ENCODE data around the gene FAM177B. TPM values are rescaled to one million over a fixed set of nuclear protein-coding genes. Genes with fewer than 3 reads are reported as not detected.

Gene FAM177B
- total RNA-seq, result 10 to 100 TPM in 1 of 3 donors, 1 to 10 TPM in 2; 4.1 to 11.6 (median 9.7) TPM
- long read RNA-seq, donor 1, partial matches to known transcripts, result 0 of 4 reads
- long read RNA-seq, donor 1, other reads (novel, unspliced or antisense), result 4 of 4 reads
- long read RNA-seq, donor 2, partial matches to known transcripts, result 0 of 2 reads
- long read RNA-seq, donor 2, other reads (novel, unspliced or antisense), result 2 of 2 reads

DNA sequence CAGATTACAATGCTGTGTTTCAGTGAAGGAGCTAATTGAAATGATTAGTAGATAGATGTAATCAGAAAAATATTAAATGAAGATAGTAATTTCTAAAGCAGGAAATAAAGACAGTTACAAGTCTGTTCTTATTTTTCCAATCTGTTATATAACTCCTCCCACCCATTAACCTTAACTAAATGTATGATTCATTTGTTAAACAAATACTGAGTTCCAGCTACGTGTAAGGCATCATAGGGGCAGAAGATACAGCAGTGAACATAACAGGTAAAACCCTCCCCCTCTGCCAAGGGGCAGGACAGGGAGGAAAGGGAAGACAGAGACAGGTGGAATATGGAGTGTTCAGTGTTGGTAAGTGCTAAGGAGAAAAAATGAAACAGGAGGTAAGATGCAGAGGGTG, at the start of gene FAM177B:
Gene FAM177B (plus strand): TSS at position 231 of the 400 bp plus-strand sequence. CDS start 9,344 bp downstream, outside the sequence.
- intact Hi-C loops (cut with DNase I, micrococcal nuclease), result loop anchor here in 1 of 2 donors (10.0 kb wide), 1 partner anchor 348 kb away; no protein-coding TSS in a partner anchor
- TF ChIP-seq CTCF (IDR thresholded peaks at IDR 0.05), result no peak
- Histone ChIP-seq H3K36me3 (ENCODE audit: low read depth) (no peaks in the 10 kb centered on the region), H3K9me3 (no peaks in the 10 kb centered on the region), H3K4me1 (ENCODE audit: low read depth) (no peaks in the 10 kb centered on the region), H3K4me3 (no peak within 1 kb of the TSS)
- peak; percentile 81 for ATAC-seq
- DNase-seq, result no peak

DNA sequence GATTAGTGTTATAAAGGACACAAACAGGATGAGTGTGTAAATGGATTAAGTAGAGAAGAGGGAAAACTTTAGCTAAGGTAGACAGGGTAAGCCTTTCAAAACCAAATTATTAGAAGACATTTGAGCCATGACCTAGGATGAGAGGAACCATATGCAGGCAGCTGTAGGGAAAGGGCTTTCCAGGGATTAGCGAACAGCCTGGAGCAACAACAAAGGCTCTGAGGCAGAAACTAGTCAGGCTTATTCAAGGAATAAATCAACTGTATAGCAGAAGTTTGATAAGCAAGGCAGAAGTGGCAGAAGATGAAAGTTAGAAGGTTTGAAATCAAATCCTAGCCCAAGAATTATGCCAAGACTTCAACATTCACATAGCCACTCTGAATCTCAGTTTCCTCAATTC, 46.0 kb upstream of the FAM177B start:
- no peak for TF ChIP-seq CTCF (IDR thresholded peaks at IDR 0.05)
- no peak overlapping the region for H3K4me3 ChIP-seq
- intact Hi-C loops (cut with DNase I, micrococcal nuclease), result no loop called here
- DNase-seq (no peak), ATAC-seq (no peak)
- no peaks in the 10 kb centered on the region for H3K4me1 ChIP-seq (ENCODE audit: low read depth)
- H3K36me3 ChIP-seq (ENCODE audit: low read depth), result no peaks in the 10 kb centered on the region
- H3K9me3 ChIP-seq, result no peaks in the 10 kb centered on the region

DNA sequence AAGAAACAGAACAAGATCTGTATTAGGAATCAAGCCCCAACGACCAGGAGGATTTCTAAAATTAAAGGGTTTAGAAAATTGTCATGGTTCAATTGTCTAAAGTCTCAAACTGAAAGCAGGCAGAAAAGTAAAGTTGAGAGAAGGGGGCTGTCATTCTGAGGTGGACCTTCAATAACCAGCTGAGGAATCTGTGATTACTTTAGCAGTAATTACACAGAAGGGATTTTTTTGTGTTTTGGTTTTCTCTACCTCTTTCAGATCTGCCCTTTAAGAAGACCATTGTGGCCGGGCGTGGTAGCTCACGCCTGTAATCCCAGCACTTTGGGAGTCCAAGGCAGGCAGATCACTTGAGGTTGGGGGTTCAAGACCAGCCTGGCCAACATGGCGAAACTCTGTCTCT, 42.1 kb upstream of the FAM177B start:
- ATAC-seq (no peak), DNase-seq (no peak)
- no peaks in the 10 kb centered on the region for H3K4me1 ChIP-seq (ENCODE audit: low read depth)
- no peak for TF ChIP-seq CTCF (IDR thresholded peaks at IDR 0.05)
- intact Hi-C loops (cut with DNase I, micrococcal nuclease), result no loop called here
- no peak overlapping the region for H3K4me3 ChIP-seq
- no peaks in the 10 kb centered on the region for H3K9me3 ChIP-seq
- H3K36me3 ChIP-seq (ENCODE audit: low read depth), result no peaks in the 10 kb centered on the region

DNA sequence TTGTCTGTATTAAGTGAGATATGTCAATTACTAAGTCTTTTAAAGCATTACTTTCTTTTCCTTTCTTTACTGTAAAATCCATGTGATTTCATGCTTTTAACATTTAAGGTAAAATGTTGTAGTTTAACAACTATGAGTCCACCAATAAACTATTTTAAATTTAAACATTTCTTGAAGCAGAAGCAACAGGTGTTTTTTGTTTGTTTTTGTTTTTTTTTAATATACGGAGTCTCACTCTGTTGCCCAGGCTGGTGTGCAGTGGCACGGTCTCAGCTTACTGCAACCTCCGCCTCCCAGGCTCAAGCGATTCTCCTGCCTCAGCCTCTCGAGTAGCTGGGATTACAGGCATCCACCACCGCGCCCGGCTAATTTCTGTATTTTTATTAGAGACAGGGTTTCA, 40.3 kb upstream of the FAM177B start:
- intact Hi-C loops (cut with DNase I, micrococcal nuclease), result no loop called here
- H3K36me3 ChIP-seq (ENCODE audit: low read depth), result no peaks in the 10 kb centered on the region
- ATAC-seq (no peak), DNase-seq (no peak)
- H3K4me3 ChIP-seq, result no peak overlapping the region
- no peaks in the 10 kb centered on the region for H3K9me3 ChIP-seq
- H3K4me1 ChIP-seq (ENCODE audit: low read depth), result no peaks in the 10 kb centered on the region
- TF ChIP-seq CTCF (IDR thresholded peaks at IDR 0.05), result no peak

- Histone ChIP-seq H3K4me3 (no peak overlapping the region), H3K36me3 (ENCODE audit: low read depth) (no peaks in the 10 kb centered on the region), H3K9me3 (no peaks in the 10 kb centered on the region), H3K4me1 (ENCODE audit: low read depth) (no peaks in the 10 kb centered on the region)
- ATAC-seq (no peak), DNase-seq (no peak)
- no peak for TF ChIP-seq CTCF (IDR thresholded peaks at IDR 0.05)
- intact Hi-C loops (cut with DNase I, micrococcal nuclease), result no loop called here
These were observed 39.8 kb upstream of the FAM177B start for GRCh38 chr1:222697203-222697602.

DNA sequence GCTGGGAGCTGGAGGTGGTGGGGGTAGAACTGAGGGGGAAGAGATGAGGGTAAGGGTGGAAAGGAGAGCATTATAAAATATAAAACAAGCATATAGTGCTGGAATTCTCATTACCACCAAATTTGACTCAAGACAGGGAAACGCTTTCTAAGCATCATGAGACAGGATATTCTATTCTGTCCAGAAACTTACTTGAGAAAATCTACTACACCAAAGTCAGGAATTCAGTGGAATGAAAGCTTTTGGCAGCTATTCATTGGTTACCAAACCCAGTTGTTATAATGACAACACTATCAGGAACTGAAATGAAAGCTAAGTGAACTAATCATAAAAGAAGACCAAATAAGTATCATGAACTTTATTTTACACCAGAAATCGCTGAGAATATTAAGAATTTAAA, 39.2 kb upstream of the FAM177B start:
- ATAC-seq (no peak), DNase-seq (no peak)
- TF ChIP-seq CTCF (IDR thresholded peaks at IDR 0.05), result no peak
- Histone ChIP-seq H3K9me3 (no peaks in the 10 kb centered on the region), H3K4me1 (ENCODE audit: low read depth) (no peaks in the 10 kb centered on the region), H3K4me3 (no peak overlapping the region), H3K36me3 (ENCODE audit: low read depth) (no peaks in the 10 kb centered on the region)
- intact Hi-C loops (cut with DNase I, micrococcal nuclease), result no loop called here
